Lower leg skin (tissue), 4 donors: Measurements from ENCODE around the gene SUB1. TPM values are rescaled to one million over a fixed set of nuclear protein-coding genes. Genes with fewer than 3 reads are reported as not detected.

Experiments used
- DNase-seq, 2 donors: peaks; one replicate each; pipeline ENCODE4 v3.0.0-alpha.2; 2019; ENCODE audit warnings: low spot score in 2 of 2
- H3K4me3 ChIP-seq: fragments of 200-600 bp; sonication (generic); 2 replicates; pipeline ENCODE4 v1.5.1; 2017; ENCODE audit warnings: mild to moderate bottlenecking, low read depth; ENCODE audit not compliant: poor library complexity, severe bottlenecking
- CTCF ChIP-seq, 3 donors: fragments of 450-650 bp; IDR thresholded peaks; one replicate each; pipeline ENCODE4 v1.5.1; 2016; ENCODE audit warnings: antibody characterized with exemption in 3 of 3, mild to moderate bottlenecking in 3 of 3, moderate library complexity in 2 of 3
- POLR2A ChIP-seq, 2 donors: fragments of 450-650 bp; IDR thresholded peaks; one replicate each; pipeline ENCODE4 v1.6.1; 2016 to 2017; ENCODE audit warnings: antibody characterized with exemption in 2 of 2, mild to moderate bottlenecking in 1 of 2, moderate library complexity in 1 of 2
- WGBS, 2 donors: methylation state at CpG; one replicate each; pipeline ENCODE4 v1.1.5; 2018; 5-methylcytosine and 5-hydroxymethylcytosine counted together
- intact Hi-C: fragments of 100-400 bp; cut with DNase I; formaldehyde crosslinking; loops from one replicate; pipeline ENCODE4 v1.15.0; 2023; ENCODE audit warnings: low total_unique reads
- total RNA-seq, 4 donors: library from RNA; depleted of rRNA; stranded (reverse); fragments of >200 nt; gene quantifications; one replicate each; pipeline ENCODE4 v1.1.0, GENCODE V29; 2016

SUB1 gene
- total RNA-seq, 4 donors from 2014 or later: 63.0 to 137 (median 102) TPM

- no peak for DNase-seq
- H3K4me3 ChIP-seq: no peak overlapping the region
- intact Hi-C loops: loop anchor here (5.0 kb wide), 1 partner anchor 1235 kb away; no protein-coding TSS in a partner anchor
- 92 to 93% methylated on average over 2 of the region's 2 CpGs for WGBS, 2 donors
- no peak for TF ChIP-seq POLR2A (IDR thresholded peaks at IDR 0.05)
- TF ChIP-seq CTCF (IDR thresholded peaks at IDR 0.05): no peak
Measured at GRCh38 chr5:32562056-32562455, 23.3 kb upstream of the SUB1 start.

- DNase-seq: no peak
- intact Hi-C loops: loop anchor here (5.0 kb wide), 1 partner anchor 1234 kb away; no protein-coding TSS in a partner anchor
Measured at GRCh38 chr5:32562843-32563242, 22.5 kb upstream of the SUB1 start.

GRCh38 chr5:32563614-32564013, 21.7 kb upstream of the SUB1 start:
- 94 to 98% methylated on average over 2 of the region's 2 CpGs for WGBS, 2 donors
- intact Hi-C loops: loop anchor here (5.0 kb wide), 1 partner anchor 1234 kb away; no protein-coding TSS in a partner anchor
- no peak overlapping the region for H3K4me3 ChIP-seq
- no peak for DNase-seq
- no peak for TF ChIP-seq POLR2A (IDR thresholded peaks at IDR 0.05)
- TF ChIP-seq CTCF (IDR thresholded peaks at IDR 0.05): no peak

More at GRCh38 chr5:32562843-32563242, 22.5 kb upstream of the SUB1 start:
- no peak overlapping the region for H3K4me3 ChIP-seq
- TF ChIP-seq POLR2A (IDR thresholded peaks at IDR 0.05) (no peak), CTCF (IDR thresholded peaks at IDR 0.05) (no peak)

- WGBS, 2 donors: 79% methylated on average over 1 of the region's 1 CpG
- intact Hi-C loops: no loop called here
- DNase-seq: no peak
- TF ChIP-seq CTCF (IDR thresholded peaks at IDR 0.05): no peak
- no peak for TF ChIP-seq POLR2A (IDR thresholded peaks at IDR 0.05)
- H3K4me3 ChIP-seq: no peak overlapping the region
Measured at GRCh38 chr5:32565145-32565544, 20.2 kb upstream of the SUB1 start.

GRCh38 chr5:32566319-32567111, 18.8 kb upstream of the SUB1 start:
- H3K4me3 ChIP-seq: no peak overlapping the region
- 89 to 91% methylated on average over 3 of the region's 3 CpGs for WGBS, 2 donors
- intact Hi-C loops: no loop called here
- no peak for TF ChIP-seq CTCF (IDR thresholded peaks at IDR 0.05)
- no peak for TF ChIP-seq POLR2A (IDR thresholded peaks at IDR 0.05)
- no peak for DNase-seq
